HG02623 (cell line): Measurements from ENCODE around the gene XCR1.
"Not testable (repeated sequence)": the region's sequence is repeated elsewhere in the genome, so short reads cannot be mapped to it uniquely, and the experiment has no call there.

Experiments used
- ATAC-seq: cut with Tn5 transposase; IDR thresholded peaks from one replicate; pipeline ENCODE4 v1.9.1; 2021; ENCODE audit warnings: moderate library complexity; ENCODE audit not compliant: unreplicated experiment

XCR1 gene

GRCh38 chr3:46046231-46046630 is 18.9 kb upstream of the XCR1 start:
- ATAC-seq = not testable (repeated sequence)

GRCh38 chr3:46038916-46039315 is 11.6 kb upstream of the XCR1 start:
- no peak for ATAC-seq

- ATAC-seq = not testable (repeated sequence)
These were observed 10.8 kb upstream of the XCR1 start for GRCh38 chr3:46038071-46038470.

GRCh38 chr3:46036191-46036590 is 8.9 kb upstream of the XCR1 start:
- ATAC-seq = no peak

GRCh38 chr3:46031747-46032146 is 4.5 kb upstream of the XCR1 start:
- no peak for ATAC-seq

GRCh38 chr3:46031269-46031668 is 4.0 kb upstream of the XCR1 start:
- ATAC-seq = no peak

GRCh38 chr3:46030626-46031025 is 3.3 kb upstream of the XCR1 start:
- no peak for ATAC-seq

- no peak for ATAC-seq
These were observed 2.8 kb upstream of the XCR1 start for GRCh38 chr3:46029953-46030543.

- no peak for ATAC-seq
These were observed 584 bp upstream of the XCR1 start for GRCh38 chr3:46027736-46028397.

- no peak for ATAC-seq
These were observed 2.1 kb downstream of the XCR1 start for GRCh38 chr3:46025139-46025538.

GRCh38 chr3:46024131-46024530 is 3.2 kb downstream of the XCR1 start:
- ATAC-seq = no peak

GRCh38 chr3:46022909-46023785 is 4.1 kb downstream of the XCR1 start:
- ATAC-seq = no peak

- ATAC-seq = no peak
These were observed 5.8 kb downstream of the XCR1 start for GRCh38 chr3:46021516-46021915.

GRCh38 chr3:46020766-46021510 is 6.3 kb downstream of the XCR1 start:
- ATAC-seq = no peak

GRCh38 chr3:46019707-46020106 is 7.6 kb downstream of the XCR1 start:
- ATAC-seq = no peak

GRCh38 chr3:46017720-46018119 is 9.6 kb downstream of the XCR1 start:
- no peak for ATAC-seq

GRCh38 chr3:46013316-46014094 is 13.8 kb downstream of the XCR1 start:
- no peak for ATAC-seq

GRCh38 chr3:46012246-46012645 is 15.0 kb downstream of the XCR1 start:
- no peak for ATAC-seq

GRCh38 chr3:46010519-46011113 is 16.7 kb downstream of the XCR1 start:
- no peak for ATAC-seq

- ATAC-seq = no peak
These were observed 19.2 kb downstream of the XCR1 start for GRCh38 chr3:46008058-46008457.
